ENCODE measurements around the gene CCAR1. TPM values are rescaled to one million over a fixed set of nuclear protein-coding genes. Genes with fewer than 3 reads are reported as not detected.

CCAR1 gene
- total and polyA plus RNA-seq, 10 of the 15 experiments (the other 5 are each of a cell fraction or from before 2014, with no cell fraction given) = 35.5 to 124 (median 79.0) TPM

- WGBS (ENCODE audit: insufficient coverage, insufficient replicate concordance, low lambda C conversion rate, missing lambda C conversion rate) = 100% methylated on average over 2 of the region's 3 CpGs
- Histone ChIP-seq H3K4me2 (ENCODE audit: control insufficient read depth, insufficient read depth) (no peak overlapping the region), H3K27ac (ENCODE audit: control insufficient read depth, insufficient read depth) (no peak overlapping the region), H4K20me1 (ENCODE audit: control insufficient read depth, insufficient read depth) (no peaks in the 10 kb centered on the region), H2AFZ (ENCODE audit: control insufficient read depth, low read depth, low read length) (no peak overlapping the region), H3K9me3 (replicated peaks; ENCODE audit: control insufficient read depth, insufficient read depth, low read length) (no peaks in the 10 kb centered on the region), H3K79me2 (ENCODE audit: control insufficient read depth, insufficient read depth, low read length) (peaks cover 14% of the 10 kb centered on the region), H3K36me3 (ENCODE audit: control insufficient read depth in 2 of 2, insufficient read depth in 2 of 2, low read length in 1 of 2) (no peaks in the 10 kb centered on the region), H3K4me1 (ENCODE audit: control insufficient read depth, insufficient read depth, low read length) (no peaks in the 10 kb centered on the region), H3K9ac (ENCODE audit: control insufficient read depth, insufficient read depth, low read length) (no peak overlapping the region), H3K4me3 (no peak overlapping the region), H3K27me3 (replicated peaks in 1 of 2; ENCODE audit: control insufficient read depth in 2 of 2, insufficient read depth in 2 of 2, low read length in 1 of 2) (no peaks in the 10 kb centered on the region)
- ATAC-seq = no peak
- ChIA-PET POLR2A (no interaction called here), SMC1A (ENCODE audit: uncharacterized antibody, unreplicated experiment) (interaction anchor here (0.6 kb wide), 1 partner anchor 42 kb away, joined by 3 read pairs; no protein-coding TSS in a partner anchor), CTCF (no interaction called here), RAD21 (ENCODE audit: unreplicated experiment) (no interaction called here)
- TF ChIP-seq CEBPB (IDR thresholded peaks at IDR 0.05; ENCODE audit: borderline replicate concordance in 1 of 2, low read depth in 2 of 2, low read length in 2 of 2) = no peak
- TF ChIP-seq CBFB (IDR thresholded peaks at IDR 0.05; ENCODE audit: low read depth) = no peak
- TF ChIP-seq ZNF24 (IDR thresholded peaks at IDR 0.05) = no peak
- no peak for TF ChIP-seq MEF2A (IDR thresholded peaks at IDR 0.05; ENCODE audit: insufficient read depth, low read depth, low read length)
- TF ChIP-seq NFXL1 (IDR thresholded peaks at IDR 0.05; ENCODE audit: borderline replicate concordance) = no peak
- no peak for TF ChIP-seq GATAD2B (conservative IDR thresholded peaks at IDR 0.05; ENCODE audit: low read depth)
- no peak for TF ChIP-seq ATF2 (IDR thresholded peaks at IDR 0.05; ENCODE audit: low read length)
- TF ChIP-seq JUND (IDR thresholded peaks at IDR 0.05; ENCODE audit: low read depth, low read length) = no peak
- TF ChIP-seq IKZF1 (conservative IDR thresholded peaks at IDR 0.05) = no peak
- no peak for TF ChIP-seq MYC (IDR thresholded peaks at IDR 0.05; ENCODE audit: insufficient read depth, insufficient read length, insufficient replicate concordance, low read length, severe bottlenecking)
- TF ChIP-seq MXI1 (IDR thresholded peaks at IDR 0.05; ENCODE audit: low read depth, low read length) = no peak
- TF ChIP-seq HDAC6 (IDR thresholded peaks at IDR 0.05; ENCODE audit: unreplicated experiment) = no peak
- no peak for TF ChIP-seq NFYB (IDR thresholded peaks at IDR 0.05; ENCODE audit: insufficient read depth, low read depth, low read length)
- TF ChIP-seq NR2F1 (conservative IDR thresholded peaks at IDR 0.05) = no peak
- TF ChIP-seq MYB (IDR thresholded peaks at IDR 0.05; ENCODE audit: borderline replicate concordance, low read depth, low read length) = no peak
- no peak for TF ChIP-seq ZBTB40 (IDR thresholded peaks at IDR 0.05; ENCODE audit: borderline replicate concordance)
- no TSS peak for BruUV-seq (replicated peaks)
- intact Hi-C loops (cut with micrococcal nuclease; ENCODE audit: unreplicated experiment) (no loop called here), in situ Hi-C loops (cut with MboI) (no loop called here)
- FAIRE-seq = no peak
- no peak for DNase-seq (ENCODE audit: low read depth, low spot score)
Observed at GRCh38 chr10:68717435-68717834, 3.6 kb upstream of the CCAR1 start.
